Smooth muscle cell (in vitro differentiated cells): ENCODE results near the gene CITED1. TPM values are rescaled to one million over a fixed set of nuclear protein-coding genes. Genes with fewer than 3 reads are reported as not detected.

ENCODE experiments used
- DNase-seq: peaks from one replicate; lab custom pipeline; 2025; ENCODE audit not compliant: unreplicated experiment; lab: John Stamatoyannopoulos, UW
- H2AFZ ChIP-seq: fragments of 200-600 bp; sonication (generic); 2 replicates; pipeline ENCODE4 v1.6.0; 2016; ENCODE audit warnings: antibody characterized with exemption, low read depth, mild to moderate bottlenecking
- H3F3A ChIP-seq: fragments of 200-600 bp; sonication (generic); 2 replicates; pipeline ENCODE4 v1.6.0; 2017; ENCODE audit warnings: antibody characterized with exemption, low read depth
- H3K27ac ChIP-seq: fragments of 200-600 bp; sonication (generic); 2 replicates; pipeline ENCODE4 v1.5.1; 2016; ENCODE audit warnings: low read depth, mild to moderate bottlenecking
- H3K27me3 ChIP-seq: fragments of 200-600 bp; sonication (generic); 2 replicates; pipeline ENCODE4 v1.6.1; 2016; ENCODE audit warnings: low read depth, mild to moderate bottlenecking
- H3K36me3 ChIP-seq: fragments of 200-600 bp; sonication (generic); 2 replicates; pipeline ENCODE4 v1.5.1; 2016; ENCODE audit warnings: low read depth
- H3K4me1 ChIP-seq: fragments of 200-600 bp; sonication (generic); 2 replicates; pipeline ENCODE4 v1.5.1; 2016; ENCODE audit warnings: low read depth
- H3K4me2 ChIP-seq: fragments of 200-600 bp; sonication (generic); 2 replicates; pipeline ENCODE4 v1.6.0; 2016; ENCODE audit warnings: mild to moderate bottlenecking
- H3K4me3 ChIP-seq: fragments of 200-600 bp; sonication (generic); 2 replicates; pipeline ENCODE4 v1.5.1; 2016; ENCODE audit warnings: mild to moderate bottlenecking
- H3K79me2 ChIP-seq: fragments of 200-600 bp; sonication (generic); 2 replicates; pipeline ENCODE4 v1.6.0; 2016; ENCODE audit warnings: low read depth, mild to moderate bottlenecking
- H3K9ac ChIP-seq: fragments of 200-600 bp; sonication (generic); 2 replicates; pipeline ENCODE4 v1.6.0; 2016; ENCODE audit warnings: low read depth
- H3K9me3 ChIP-seq: fragments of 200-600 bp; sonication (generic); replicated peaks from 2 replicates; pipeline ENCODE4 v1.5.1; 2016; ENCODE audit warnings: low read depth
- H4K20me1 ChIP-seq: fragments of 200-600 bp; sonication (generic); 2 replicates; pipeline ENCODE4 v1.6.0; 2016; ENCODE audit warnings: low read depth
- CTCF ChIP-seq: fragments of 200-600 bp; sonication (generic); IDR thresholded peaks from 2 replicates; pipeline ENCODE4 v1.5.1; 2017; ENCODE audit warnings: borderline replicate concordance, mild to moderate bottlenecking, antibody characterized with exemption; ENCODE audit not compliant: insufficient read depth, poor library complexity, severe bottlenecking
- WGBS: methylation state at CpG from one replicate; pipeline ENCODE4 v1.1.7; 2016; ENCODE audit warnings: low lambda C conversion rate; 5-methylcytosine and 5-hydroxymethylcytosine counted together
- polyA plus RNA-seq: library from polyadenylated mRNA; unstranded; fragments of >200 nt; fragmentation: Nextera tagmentation; extraction: Ambion mirVana; gene quantifications from 2 replicates; pipeline ENCODE4 v1.2.1, GENCODE V29; 2016
- total RNA-seq: library from RNA; depleted of rRNA; stranded (reverse); fragments of >200 nt; gene quantifications from 2 replicates; pipeline ENCODE4 v1.2.3, GENCODE V29; 2014

Gene CITED1
- total and polyA plus RNA-seq, 2 experiments from 2014 or later: 0.42 to 1.0 TPM

GRCh38 chrX:72301781-72302180, 3.9 kb downstream of the CITED1 start:
- H3K27ac ChIP-seq: no peak overlapping the region
- H3K9me3 ChIP-seq: no peaks in the 10 kb centered on the region
- TF ChIP-seq CTCF: no peak
- H3K79me2 ChIP-seq: no peaks in the 10 kb centered on the region
- no peaks in the 10 kb centered on the region for H3K4me1 ChIP-seq
- H2AFZ ChIP-seq: no peak overlapping the region
- H3K9ac ChIP-seq: no peak overlapping the region
- H3K4me3 ChIP-seq: no peak overlapping the region
- no peaks in the 10 kb centered on the region for H3K36me3 ChIP-seq
- no peak for DNase-seq
- no peak overlapping the region for H3K4me2 ChIP-seq
- H4K20me1 ChIP-seq: no peaks in the 10 kb centered on the region
- 84% methylated on average over 9 of the region's 9 CpGs for WGBS
- no peaks in the 10 kb centered on the region for H3F3A ChIP-seq
- H3K27me3 ChIP-seq: peaks cover 37% of the 10 kb centered on the region

- Histone ChIP-seq H4K20me1 (no peaks in the 10 kb centered on the region), H3F3A (no peaks in the 10 kb centered on the region), H3K4me2 (no peak overlapping the region), H3K79me2 (no peaks in the 10 kb centered on the region), H3K9ac (no peak overlapping the region), H3K27ac (no peak overlapping the region), H3K36me3 (no peaks in the 10 kb centered on the region), H3K4me1 (no peaks in the 10 kb centered on the region), H3K9me3 (no peaks in the 10 kb centered on the region), H3K4me3 (no peak overlapping the region), H3K27me3 (peaks cover 29% of the 10 kb centered on the region), H2AFZ (no peak overlapping the region)
- 72% methylated on average over 4 of the region's 4 CpGs for WGBS
- no peak for TF ChIP-seq CTCF
- DNase-seq: no peak
Measured at GRCh38 chrX:72299891-72300630, 5.7 kb downstream of the CITED1 start.

- Histone ChIP-seq H3K27ac (no peak overlapping the region), H3K4me1 (no peaks in the 10 kb centered on the region), H3K9me3 (no peaks in the 10 kb centered on the region), H3K27me3 (peaks cover 10% of the 10 kb centered on the region), H2AFZ (no peak overlapping the region), H3F3A (no peaks in the 10 kb centered on the region), H4K20me1 (no peaks in the 10 kb centered on the region), H3K4me3 (no peak overlapping the region), H3K36me3 (no peaks in the 10 kb centered on the region), H3K4me2 (no peak overlapping the region), H3K9ac (no peak overlapping the region), H3K79me2 (no peaks in the 10 kb centered on the region)
- no peak for DNase-seq
- WGBS: 49% methylated on average over 4 of the region's 4 CpGs
- TF ChIP-seq CTCF: no peak
Measured at GRCh38 chrX:72297953-72298730, 7.6 kb downstream of the CITED1 start.
